ENCODE measurements around the gene GPR146.

The GPR146 gene

GRCh38 chr7:1004018-1004852 is 40.1 kb upstream of the GPR146 start:
- Histone ChIP-seq H3K9me2 (replicated peaks; ENCODE audit: insufficient read depth, low read length) (no peaks in the 10 kb centered on the region), H3F3A (ENCODE audit: insufficient read depth) (peaks cover 16% of the 10 kb centered on the region), H3K9me3 (ENCODE audit: insufficient read depth, low read length) (no peaks in the 10 kb centered on the region), H3K27ac (ENCODE audit: low read depth, low read length) (peak overlapping the region; percentile 79), H3K27me3 (ENCODE audit: low read length) (no peaks in the 10 kb centered on the region), H3K36me3 (ENCODE audit: low read length) (no peaks in the 10 kb centered on the region), H4K20me1 (ENCODE audit: low read depth, low read length) (no peaks in the 10 kb centered on the region), H3K79me2 (ENCODE audit: insufficient read depth, low read length) (no peaks in the 10 kb centered on the region), H3K9ac (ENCODE audit: low read length) (peak overlapping the region; percentile 41; the same call in 1 of the 2 replicates), H2AFZ (ENCODE audit: low read depth, low read length, severe bottlenecking) (no peak overlapping the region), H3K4me3 (ENCODE audit: insufficient read depth, low read length, poor library complexity, severe bottlenecking) (no peak overlapping the region), H3K4me2 (ENCODE audit: low read depth, low read length, poor library complexity, severe bottlenecking) (peak overlapping the region; percentile 37)
- no peak for TF ChIP-seq EZH2phosphoT487 (conservative IDR thresholded peaks at IDR 0.05; ENCODE audit: low read length)
- TF ChIP-seq CTCF (IDR thresholded peaks at IDR 0.05; ENCODE audit: insufficient read depth, low read length, poor library complexity, severe bottlenecking): no peak

- no peaks in the 10 kb centered on the region for H3K27me3 ChIP-seq (ENCODE audit: low read length)
- no peaks in the 10 kb centered on the region for H3K36me3 ChIP-seq (ENCODE audit: low read length)
- no peak for TF ChIP-seq CTCF (IDR thresholded peaks at IDR 0.05; ENCODE audit: insufficient read depth, low read length, poor library complexity, severe bottlenecking)
- TF ChIP-seq EZH2phosphoT487 (conservative IDR thresholded peaks at IDR 0.05; ENCODE audit: low read length): no peak
- H3K9ac ChIP-seq (ENCODE audit: low read length): no peak overlapping the region
- no peak overlapping the region for H2AFZ ChIP-seq (ENCODE audit: low read depth, low read length, severe bottlenecking)
- no peak overlapping the region for H3K4me2 ChIP-seq (ENCODE audit: low read depth, low read length, poor library complexity, severe bottlenecking)
- no peaks in the 10 kb centered on the region for H3K9me3 ChIP-seq (ENCODE audit: insufficient read depth, low read length)
- peaks cover 7% of the 10 kb centered on the region for H3F3A ChIP-seq (ENCODE audit: insufficient read depth)
- no peak overlapping the region for H3K27ac ChIP-seq (ENCODE audit: low read depth, low read length)
- no peak overlapping the region for H3K4me3 ChIP-seq (ENCODE audit: insufficient read depth, low read length, poor library complexity, severe bottlenecking)
- no peaks in the 10 kb centered on the region for H3K9me2 ChIP-seq (replicated peaks; ENCODE audit: insufficient read depth, low read length)
- H4K20me1 ChIP-seq (ENCODE audit: low read depth, low read length): no peaks in the 10 kb centered on the region
- H3K79me2 ChIP-seq (ENCODE audit: insufficient read depth, low read length): no peaks in the 10 kb centered on the region
Observed at GRCh38 chr7:1005303-1005702, 39.0 kb upstream of the GPR146 start.

- Histone ChIP-seq H3F3A (ENCODE audit: insufficient read depth) (no peaks in the 10 kb centered on the region), H3K4me2 (ENCODE audit: low read depth, low read length, poor library complexity, severe bottlenecking) (no peak overlapping the region), H3K9ac (ENCODE audit: low read length) (no peak overlapping the region), H3K9me2 (replicated peaks; ENCODE audit: insufficient read depth, low read length) (no peaks in the 10 kb centered on the region), H3K27me3 (ENCODE audit: low read length) (no peaks in the 10 kb centered on the region), H2AFZ (ENCODE audit: low read depth, low read length, severe bottlenecking) (no peak overlapping the region), H3K27ac (ENCODE audit: low read depth, low read length) (peak overlapping the region; percentile 30; the same call in 1 of the 2 replicates), H3K79me2 (ENCODE audit: insufficient read depth, low read length) (no peaks in the 10 kb centered on the region), H3K9me3 (ENCODE audit: insufficient read depth, low read length) (no peaks in the 10 kb centered on the region), H3K36me3 (ENCODE audit: low read length) (no peaks in the 10 kb centered on the region), H3K4me3 (ENCODE audit: insufficient read depth, low read length, poor library complexity, severe bottlenecking) (no peak overlapping the region), H4K20me1 (ENCODE audit: low read depth, low read length) (no peaks in the 10 kb centered on the region)
- TF ChIP-seq CTCF (IDR thresholded peaks at IDR 0.05; ENCODE audit: insufficient read depth, low read length, poor library complexity, severe bottlenecking): no peak
- TF ChIP-seq EZH2phosphoT487 (conservative IDR thresholded peaks at IDR 0.05; ENCODE audit: low read length): no peak
Observed at GRCh38 chr7:1007901-1008300, 36.4 kb upstream of the GPR146 start.
